ENCODE measurements around the gene DDX54.

DDX54 gene, protein sequence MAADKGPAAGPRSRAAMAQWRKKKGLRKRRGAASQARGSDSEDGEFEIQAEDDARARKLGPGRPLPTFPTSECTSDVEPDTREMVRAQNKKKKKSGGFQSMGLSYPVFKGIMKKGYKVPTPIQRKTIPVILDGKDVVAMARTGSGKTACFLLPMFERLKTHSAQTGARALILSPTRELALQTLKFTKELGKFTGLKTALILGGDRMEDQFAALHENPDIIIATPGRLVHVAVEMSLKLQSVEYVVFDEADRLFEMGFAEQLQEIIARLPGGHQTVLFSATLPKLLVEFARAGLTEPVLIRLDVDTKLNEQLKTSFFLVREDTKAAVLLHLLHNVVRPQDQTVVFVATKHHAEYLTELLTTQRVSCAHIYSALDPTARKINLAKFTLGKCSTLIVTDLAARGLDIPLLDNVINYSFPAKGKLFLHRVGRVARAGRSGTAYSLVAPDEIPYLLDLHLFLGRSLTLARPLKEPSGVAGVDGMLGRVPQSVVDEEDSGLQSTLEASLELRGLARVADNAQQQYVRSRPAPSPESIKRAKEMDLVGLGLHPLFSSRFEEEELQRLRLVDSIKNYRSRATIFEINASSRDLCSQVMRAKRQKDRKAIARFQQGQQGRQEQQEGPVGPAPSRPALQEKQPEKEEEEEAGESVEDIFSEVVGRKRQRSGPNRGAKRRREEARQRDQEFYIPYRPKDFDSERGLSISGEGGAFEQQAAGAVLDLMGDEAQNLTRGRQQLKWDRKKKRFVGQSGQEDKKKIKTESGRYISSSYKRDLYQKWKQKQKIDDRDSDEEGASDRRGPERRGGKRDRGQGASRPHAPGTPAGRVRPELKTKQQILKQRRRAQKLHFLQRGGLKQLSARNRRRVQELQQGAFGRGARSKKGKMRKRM

DNA sequence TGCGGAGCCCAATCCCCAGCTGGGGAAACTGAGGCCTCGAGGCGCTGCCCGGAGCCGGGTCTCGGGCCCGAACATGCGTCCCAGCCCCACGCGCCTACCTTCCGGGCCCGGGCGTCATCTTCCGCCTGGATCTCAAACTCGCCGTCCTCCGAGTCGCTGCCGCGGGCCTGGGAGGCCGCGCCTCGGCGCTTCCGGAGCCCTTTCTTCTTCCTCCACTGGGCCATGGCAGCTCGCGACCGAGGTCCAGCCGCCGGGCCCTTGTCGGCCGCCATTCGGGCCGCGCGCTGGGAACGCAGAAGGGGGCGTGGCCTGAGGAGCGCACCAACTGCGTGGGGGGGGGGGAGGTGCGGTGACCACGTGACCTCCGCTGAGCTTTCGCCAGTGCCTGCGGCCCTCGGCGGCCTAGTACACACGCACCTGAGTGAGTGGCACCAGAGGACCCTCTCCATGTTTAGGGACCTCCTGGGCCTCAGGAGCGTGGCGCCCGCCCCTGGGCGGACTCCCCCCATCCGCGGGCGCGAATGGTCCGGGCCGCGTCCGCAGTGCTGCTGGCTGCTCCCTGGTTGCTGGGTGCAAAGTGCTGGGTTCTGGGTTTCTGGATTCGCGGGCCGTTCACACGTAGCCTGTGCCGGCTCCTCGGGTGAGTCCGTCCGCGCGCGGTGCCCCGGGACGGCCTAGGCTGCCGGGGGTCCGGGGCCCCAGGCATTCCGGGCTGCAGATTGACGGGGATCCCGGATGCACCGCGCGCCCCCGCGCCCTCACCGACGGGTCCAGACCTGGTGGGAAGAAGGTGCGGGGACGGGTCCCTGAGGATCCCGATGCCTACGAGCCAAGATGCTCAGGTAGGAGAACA lies at the start of gene DDX54, which contains the start of gene RITA1:
TSS of gene DDX54 (minus strand) at position 299 of the 853 bp plus-strand sequence. CDS start at position 272, 27 bp downstream.
TSS of gene RITA1 (plus strand) at position 542 of the 853 bp plus-strand sequence. CDS start 1,026 bp downstream, outside the sequence.
- TF ChIP-seq ZNF274 (IDR thresholded peaks at IDR 0.05; ENCODE audit: low read depth, low read length): no peak
- peak within 1 kb of the TSS; percentile 74 for H3K4me3 ChIP-seq (ENCODE audit: low read length)

DNA sequence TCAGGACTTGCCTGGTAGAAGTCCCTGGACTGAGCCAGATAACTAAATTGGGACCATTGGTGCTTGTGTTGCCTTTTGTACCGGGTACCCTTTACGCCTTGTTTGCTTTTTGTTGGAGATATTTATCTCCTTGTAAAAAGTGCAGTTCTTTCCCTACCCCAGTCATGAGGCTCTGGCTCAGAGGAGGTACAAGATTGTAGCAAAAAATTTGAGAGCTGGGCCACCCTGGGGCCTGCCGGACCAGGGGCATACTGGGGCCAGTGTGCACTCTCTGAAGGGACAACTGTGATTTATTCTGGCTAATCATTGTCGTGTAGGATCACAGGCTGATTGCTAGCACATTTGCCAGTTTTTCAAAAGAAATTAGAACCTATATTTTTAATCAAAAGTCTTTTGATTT lies 49.2 kb upstream of the DDX54 start:
- H3K4me3 ChIP-seq (ENCODE audit: low read length): no peak overlapping the region
- no peak for TF ChIP-seq ZNF274 (IDR thresholded peaks at IDR 0.05; ENCODE audit: low read depth, low read length)

DNA sequence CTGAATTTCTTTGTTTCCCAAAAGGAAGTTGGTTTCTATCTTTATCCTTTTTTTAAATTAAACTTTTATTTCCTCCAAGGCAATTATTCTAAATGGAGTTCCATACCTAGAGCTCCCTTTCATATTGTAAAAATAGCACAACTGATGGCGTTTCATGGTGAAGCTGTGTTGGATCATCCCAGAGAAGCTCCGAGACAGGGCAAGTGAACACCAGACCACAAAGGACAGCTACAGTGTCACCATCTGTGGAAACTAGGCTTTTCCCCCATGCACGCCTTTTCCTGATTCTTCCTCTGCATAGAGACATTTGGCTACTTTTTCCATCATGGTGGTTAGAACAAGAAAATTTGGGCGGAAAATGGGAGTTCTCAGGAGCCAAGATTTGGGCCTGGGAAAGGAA lies 48.7 kb upstream of the DDX54 start:
- TF ChIP-seq ZNF274 (IDR thresholded peaks at IDR 0.05; ENCODE audit: low read depth, low read length): no peak
- no peak overlapping the region for H3K4me3 ChIP-seq (ENCODE audit: low read length)

GRCh38 chr12:113232840-113233585 lies 47.7 kb upstream of the DDX54 start:
- no peak for TF ChIP-seq ZNF274 (IDR thresholded peaks at IDR 0.05; ENCODE audit: low read depth, low read length)
- H3K4me3 ChIP-seq (ENCODE audit: low read length): no peak overlapping the region

DNA sequence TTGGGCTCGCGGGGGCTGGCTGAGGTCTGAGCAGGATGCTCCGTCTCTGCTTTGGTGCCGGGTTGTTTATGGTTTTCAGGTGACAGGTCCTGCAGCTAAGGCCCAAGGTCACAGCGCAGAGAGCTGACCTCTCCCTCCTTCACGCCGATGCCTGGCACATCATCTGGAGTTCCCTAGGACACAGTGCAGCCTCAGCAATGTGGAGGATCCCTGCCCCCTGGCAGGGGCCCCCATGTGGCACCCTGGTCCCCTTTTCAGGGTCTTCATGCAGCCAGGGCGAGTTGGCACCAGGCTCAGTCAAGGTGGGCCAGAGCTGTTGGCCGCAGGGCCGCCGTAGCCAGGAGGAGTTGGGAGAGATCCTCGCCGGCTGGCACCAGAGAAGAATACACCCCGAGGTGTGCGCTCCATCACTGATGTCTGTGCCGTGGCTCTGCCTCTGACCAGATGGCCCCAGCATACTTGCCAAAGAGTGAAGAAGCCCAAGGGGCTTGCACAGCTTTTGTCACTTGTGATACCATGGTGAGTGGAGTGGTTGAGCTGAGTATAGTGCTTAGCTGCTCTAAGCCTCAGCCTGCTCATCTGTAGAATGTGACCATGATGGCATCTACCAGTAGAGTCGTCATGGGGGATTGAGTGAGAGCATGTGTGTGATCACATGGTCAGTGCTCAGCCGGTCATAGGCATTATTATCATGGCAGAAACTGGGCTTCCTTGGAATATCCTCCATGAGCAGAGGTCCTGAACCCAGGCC lies 47.0 kb upstream of the DDX54 start:
- no peak for TF ChIP-seq ZNF274 (IDR thresholded peaks at IDR 0.05; ENCODE audit: low read depth, low read length)

DNA sequence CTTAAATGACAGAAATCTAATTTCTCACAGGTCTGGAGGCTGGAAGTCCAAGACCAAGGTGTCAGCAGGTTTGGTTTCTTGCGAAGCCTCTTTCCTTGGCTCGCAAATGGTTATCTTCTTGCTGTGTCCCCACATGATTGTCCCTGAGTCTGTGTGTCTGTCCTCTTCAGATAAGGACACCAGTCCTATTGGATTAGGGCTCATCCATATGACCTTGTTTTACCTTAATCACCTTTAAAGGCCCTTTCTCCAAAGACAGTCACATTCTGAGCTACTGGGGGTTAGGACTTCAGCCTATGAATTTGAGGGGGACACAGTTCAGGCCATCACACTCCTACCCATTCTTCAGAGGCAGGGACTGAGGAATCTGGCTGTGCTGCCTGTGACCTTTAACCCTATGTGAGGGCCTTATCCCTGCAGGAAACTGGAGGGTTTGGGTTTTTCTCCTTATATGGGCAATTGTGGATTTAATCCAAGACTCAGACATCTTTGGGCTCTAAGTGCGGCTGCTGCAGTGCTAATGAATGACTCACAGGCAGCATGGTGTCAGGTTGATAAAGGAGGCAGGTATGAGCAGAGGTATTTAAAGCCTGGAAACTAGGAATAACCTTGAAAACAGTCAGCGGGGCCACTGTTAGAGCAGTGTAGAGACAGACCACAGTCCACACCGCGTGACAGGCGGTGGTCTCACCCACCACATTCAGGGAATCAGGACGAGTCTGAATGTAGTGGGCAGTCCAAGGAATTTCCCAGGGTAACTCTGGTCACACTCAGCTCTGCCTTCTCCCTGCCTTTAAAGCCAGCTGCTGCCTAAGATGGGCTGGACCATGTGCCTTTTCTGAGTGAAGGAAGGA lies 46.2 kb upstream of the DDX54 start:
- H3K4me3 ChIP-seq (ENCODE audit: low read length): no peak overlapping the region
- no peak for TF ChIP-seq ZNF274 (IDR thresholded peaks at IDR 0.05; ENCODE audit: low read depth, low read length)

More for the DNA sequence above, 47.0 kb upstream of the DDX54 start:
- H3K4me3 ChIP-seq (ENCODE audit: low read length): no peak overlapping the region

DNA sequence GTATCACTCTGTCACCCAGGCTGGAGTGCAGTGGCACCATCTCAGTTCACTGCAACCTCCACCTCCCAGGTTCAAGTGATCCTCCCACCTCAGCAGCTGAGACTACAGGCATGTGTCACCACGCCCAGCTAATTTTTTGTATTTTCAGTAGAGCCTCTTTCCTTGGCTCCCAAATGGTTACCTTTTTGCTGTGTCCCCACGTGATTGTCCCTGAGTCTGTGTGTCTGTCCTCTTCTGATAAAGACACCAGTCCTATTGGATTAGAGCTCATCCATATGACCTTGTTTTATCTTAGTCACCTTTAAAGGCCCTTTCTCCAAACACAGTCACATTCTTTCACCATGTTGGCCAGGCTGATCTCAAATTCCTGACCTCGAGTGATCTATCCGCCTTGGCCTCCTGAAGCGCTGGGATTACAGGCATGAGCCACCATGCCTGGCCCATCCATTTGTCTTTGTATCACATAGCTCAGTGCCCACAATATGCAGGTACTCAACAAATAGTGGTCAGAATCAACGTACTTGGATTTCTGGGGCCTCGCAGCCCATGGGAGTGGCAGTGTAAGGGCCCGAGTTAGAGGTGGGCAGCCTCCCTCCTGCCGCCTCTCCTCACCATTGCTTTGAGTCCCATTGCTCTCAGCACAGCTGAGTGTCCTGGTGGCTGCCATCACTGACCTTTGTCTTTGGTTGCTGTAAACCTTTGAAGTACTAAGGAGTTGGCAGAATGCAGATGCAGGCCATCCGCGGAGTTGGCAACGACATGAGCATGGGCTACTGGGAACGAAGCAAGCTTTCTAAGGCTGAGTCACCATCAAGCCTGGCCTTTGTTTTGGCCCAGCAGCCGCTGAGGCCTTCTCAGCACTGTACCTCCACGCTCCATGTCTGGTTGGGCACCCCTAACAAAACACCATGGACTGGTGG lies 45.3 kb upstream of the DDX54 start:
- no peak overlapping the region; the same call in 1 of the 2 replicates for H3K4me3 ChIP-seq (ENCODE audit: low read length)
- TF ChIP-seq ZNF274 (IDR thresholded peaks at IDR 0.05; ENCODE audit: low read depth, low read length): no peak

DNA sequence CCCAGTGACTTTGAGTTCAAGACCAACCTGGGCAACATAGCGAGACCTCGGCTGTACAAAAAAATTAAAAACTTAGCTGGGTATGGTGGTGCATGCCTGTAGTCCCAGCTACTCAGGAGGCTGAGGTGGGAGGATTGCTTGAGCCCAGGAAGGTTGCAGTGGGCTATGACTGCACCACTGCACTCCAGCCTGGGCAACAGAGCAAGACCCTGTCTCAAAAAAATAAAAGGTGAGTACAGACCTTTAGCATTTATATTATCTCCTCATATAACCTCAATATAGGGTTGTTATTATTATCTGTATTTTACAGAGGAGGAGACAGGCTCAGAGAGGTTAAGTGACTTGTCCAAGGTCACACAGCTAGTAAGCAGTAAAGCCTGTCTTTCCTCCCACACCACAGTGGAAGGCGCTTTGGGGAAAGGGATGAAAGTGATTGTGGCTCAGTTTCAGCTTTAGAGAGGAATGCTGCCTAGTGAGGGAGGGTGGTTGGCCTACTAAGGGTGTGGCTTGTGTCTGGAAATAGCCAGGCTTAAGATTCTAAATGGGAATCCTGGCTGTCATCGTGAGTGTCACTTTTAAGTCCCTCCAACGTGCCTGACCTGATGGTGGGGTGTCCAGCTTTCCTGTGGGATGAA lies 43.2 kb upstream of the DDX54 start:
- no peak overlapping the region for H3K4me3 ChIP-seq (ENCODE audit: low read length)
- TF ChIP-seq ZNF274 (IDR thresholded peaks at IDR 0.05; ENCODE audit: low read depth, low read length): no peak

DNA sequence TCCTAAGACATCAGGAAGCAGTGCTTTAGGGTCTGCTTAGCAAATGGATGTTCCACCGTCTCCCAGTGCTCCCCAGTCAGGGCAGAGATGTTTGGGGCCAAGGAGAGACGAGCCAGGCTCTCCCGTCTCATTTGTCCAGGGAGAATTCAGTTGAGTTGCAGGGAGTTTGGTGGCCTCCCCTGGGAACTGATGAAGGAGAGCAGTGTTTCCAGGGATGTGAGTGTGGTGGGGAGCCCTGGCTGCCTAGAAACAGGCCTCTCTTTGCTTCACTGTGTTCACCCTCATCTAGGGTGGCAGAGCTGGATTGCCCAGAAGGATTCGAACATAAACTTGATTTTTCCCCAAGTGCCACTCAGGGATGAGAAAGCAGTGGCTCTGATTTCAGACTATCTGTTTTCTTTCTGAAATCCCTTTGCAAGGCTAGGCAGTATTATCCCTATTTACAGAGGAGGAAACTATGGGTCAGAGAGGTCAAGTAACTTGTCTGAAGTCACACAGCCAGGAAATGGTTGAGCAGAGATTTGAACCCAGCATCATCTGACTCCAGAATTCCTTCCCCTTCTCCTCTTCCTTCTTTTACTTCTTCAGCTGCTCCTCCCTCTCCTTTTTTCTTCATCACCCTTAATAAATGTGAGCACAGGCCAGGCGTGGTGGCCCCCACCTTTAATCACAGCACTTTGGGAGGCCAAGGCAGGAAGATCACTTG lies 42.6 kb upstream of the DDX54 start:
- no peak for TF ChIP-seq ZNF274 (IDR thresholded peaks at IDR 0.05; ENCODE audit: low read depth, low read length)
- H3K4me3 ChIP-seq (ENCODE audit: low read length): no peak overlapping the region
